ENCODE data around the gene POU2F1.

Gene POU2F1

DNA sequence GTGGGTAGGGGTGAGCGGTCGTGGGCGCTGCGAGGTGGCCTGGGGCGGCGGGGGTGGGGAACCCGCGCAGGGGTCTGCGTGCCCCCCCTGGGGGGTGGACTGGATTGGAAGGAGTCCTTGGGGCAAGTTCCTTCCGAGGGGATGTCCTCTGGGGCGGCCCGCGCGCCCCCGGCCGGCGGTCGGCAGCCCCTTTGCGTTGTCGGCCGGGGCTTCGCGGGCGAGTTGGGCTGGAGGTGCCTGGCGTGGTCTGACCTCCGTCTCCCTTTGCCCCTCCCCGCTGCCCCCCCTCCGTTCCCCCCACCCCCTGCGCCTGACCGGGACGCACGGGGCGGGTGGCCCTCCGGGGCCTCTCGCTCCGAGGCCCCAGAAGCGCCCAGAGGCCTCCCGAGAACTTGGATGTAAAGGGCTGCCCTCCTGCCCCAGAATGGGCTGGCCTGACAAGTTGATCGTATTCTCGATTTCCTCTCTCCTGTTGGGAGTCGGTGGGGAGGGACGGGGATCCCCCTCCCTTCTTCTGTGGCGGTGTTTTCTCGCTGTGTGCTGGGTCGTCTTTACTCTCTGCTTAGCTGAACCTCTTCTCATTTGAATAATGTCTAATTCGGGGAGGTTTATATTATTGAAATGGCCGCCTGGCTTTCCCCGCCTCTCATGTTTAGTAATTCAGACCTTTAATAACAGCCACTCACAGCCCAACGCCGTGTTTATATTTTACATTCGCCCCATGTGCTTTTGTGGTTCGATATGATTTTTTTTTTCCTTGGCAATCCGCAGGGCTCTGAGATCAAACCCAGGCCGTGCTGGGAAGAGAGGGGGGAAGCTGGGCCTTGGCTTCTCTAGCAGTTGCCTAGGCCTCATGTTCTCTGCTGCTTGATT lies 1.3 kb downstream of the POU2F1 start (continued):
- TF ChIP-seq PRDM1 (tag by site-specific recombination; IDR thresholded peaks at IDR 0.05) (no peak), ZNF514 (tag by site-specific recombination; IDR thresholded peaks at IDR 0.05) (no peak), ZNF658 (tag by site-specific recombination; IDR thresholded peaks at IDR 0.05) (no peak), ZNF623 (tag by site-specific recombination; IDR thresholded peaks at IDR 0.05) (no peak), ZNF248 (tag by site-specific recombination; IDR thresholded peaks at IDR 0.05) (no peak), ZNF837 (tag by site-specific recombination; IDR thresholded peaks at IDR 0.05) (no peak), ZNF211 (tag by site-specific recombination; IDR thresholded peaks at IDR 0.05; ENCODE audit: low read depth) (no peak), ZBTB48 (tag by site-specific recombination; IDR thresholded peaks at IDR 0.05) (no peak), ZNF341 (tag by site-specific recombination; IDR thresholded peaks at IDR 0.05; ENCODE audit: low read depth) (peak; percentile 81), ZNF184 (tag by site-specific recombination; IDR thresholded peaks at IDR 0.05) (no peak), KLF8 (tag by site-specific recombination; IDR thresholded peaks at IDR 0.05) (peak; percentile 18; the same call in 1 of the 2 replicates), KLF1 (tag by site-specific recombination; IDR thresholded peaks at IDR 0.05) (no peak), GLI2 (tag by site-specific recombination; IDR thresholded peaks at IDR 0.05; ENCODE audit: borderline replicate concordance, low read depth) (no peak), OVOL3 (tag by site-specific recombination; IDR thresholded peaks at IDR 0.05) (no peak), ZFP69B (tag by site-specific recombination; IDR thresholded peaks at IDR 0.05) (no peak), ZNF23 (tag by site-specific recombination; IDR thresholded peaks at IDR 0.05; ENCODE audit: borderline replicate concordance) (no peak), KLF10 (tag by site-specific recombination; IDR thresholded peaks at IDR 0.05) (peak; percentile 48; the same call in 1 of the 2 replicates), ZNF19 (tag by site-specific recombination; IDR thresholded peaks at IDR 0.05; ENCODE audit: low read depth) (no peak), ZNF521 (tag by site-specific recombination; IDR thresholded peaks at IDR 0.05) (no peak), ZBTB11 (tag by site-specific recombination; conservative IDR thresholded peaks at IDR 0.05; ENCODE audit: low read depth) (no peak), ZSCAN16 (tag by site-specific recombination; IDR thresholded peaks at IDR 0.05) (no peak), HIC1 (tag by site-specific recombination; IDR thresholded peaks at IDR 0.05) (no peak), ZXDB (tag by site-specific recombination; IDR thresholded peaks at IDR 0.05) (peak; percentile 73), GFI1B (tag by site-specific recombination; IDR thresholded peaks at IDR 0.05) (no peak), ZNF530 (tag by site-specific recombination; IDR thresholded peaks at IDR 0.05; ENCODE audit: low read depth) (no peak), ZNF776 (tag by site-specific recombination; IDR thresholded peaks at IDR 0.05; ENCODE audit: borderline replicate concordance) (no peak)
- TF ChIP-seq, protein P1, sequence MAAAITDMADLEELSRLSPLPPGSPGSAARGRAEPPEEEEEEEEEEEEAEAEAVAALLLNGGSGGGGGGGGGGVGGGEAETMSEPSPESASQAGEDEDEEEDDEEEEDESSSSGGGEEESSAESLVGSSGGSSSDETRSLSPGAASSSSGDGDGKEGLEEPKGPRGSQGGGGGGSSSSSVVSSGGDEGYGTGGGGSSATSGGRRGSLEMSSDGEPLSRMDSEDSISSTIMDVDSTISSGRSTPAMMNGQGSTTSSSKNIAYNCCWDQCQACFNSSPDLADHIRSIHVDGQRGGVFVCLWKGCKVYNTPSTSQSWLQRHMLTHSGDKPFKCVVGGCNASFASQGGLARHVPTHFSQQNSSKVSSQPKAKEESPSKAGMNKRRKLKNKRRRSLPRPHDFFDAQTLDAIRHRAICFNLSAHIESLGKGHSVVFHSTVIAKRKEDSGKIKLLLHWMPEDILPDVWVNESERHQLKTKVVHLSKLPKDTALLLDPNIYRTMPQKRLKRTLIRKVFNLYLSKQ (tag by site-specific recombination; IDR thresholded peaks at IDR 0.05; ENCODE audit: borderline replicate concordance) = no peak
- TF ChIP-seq, protein P2, sequence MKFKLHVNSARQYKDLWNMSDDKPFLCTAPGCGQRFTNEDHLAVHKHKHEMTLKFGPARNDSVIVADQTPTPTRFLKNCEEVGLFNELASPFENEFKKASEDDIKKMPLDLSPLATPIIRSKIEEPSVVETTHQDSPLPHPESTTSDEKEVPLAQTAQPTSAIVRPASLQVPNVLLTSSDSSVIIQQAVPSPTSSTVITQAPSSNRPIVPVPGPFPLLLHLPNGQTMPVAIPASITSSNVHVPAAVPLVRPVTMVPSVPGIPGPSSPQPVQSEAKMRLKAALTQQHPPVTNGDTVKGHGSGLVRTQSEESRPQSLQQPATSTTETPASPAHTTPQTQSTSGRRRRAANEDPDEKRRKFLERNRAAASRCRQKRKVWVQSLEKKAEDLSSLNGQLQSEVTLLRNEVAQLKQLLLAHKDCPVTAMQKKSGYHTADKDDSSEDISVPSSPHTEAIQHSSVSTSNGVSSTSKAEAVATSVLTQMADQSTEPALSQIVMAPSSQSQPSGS (tag by site-specific recombination; IDR thresholded peaks at IDR 0.05; ENCODE audit: low read depth) = no peak
- TF ChIP-seq, protein P3, sequence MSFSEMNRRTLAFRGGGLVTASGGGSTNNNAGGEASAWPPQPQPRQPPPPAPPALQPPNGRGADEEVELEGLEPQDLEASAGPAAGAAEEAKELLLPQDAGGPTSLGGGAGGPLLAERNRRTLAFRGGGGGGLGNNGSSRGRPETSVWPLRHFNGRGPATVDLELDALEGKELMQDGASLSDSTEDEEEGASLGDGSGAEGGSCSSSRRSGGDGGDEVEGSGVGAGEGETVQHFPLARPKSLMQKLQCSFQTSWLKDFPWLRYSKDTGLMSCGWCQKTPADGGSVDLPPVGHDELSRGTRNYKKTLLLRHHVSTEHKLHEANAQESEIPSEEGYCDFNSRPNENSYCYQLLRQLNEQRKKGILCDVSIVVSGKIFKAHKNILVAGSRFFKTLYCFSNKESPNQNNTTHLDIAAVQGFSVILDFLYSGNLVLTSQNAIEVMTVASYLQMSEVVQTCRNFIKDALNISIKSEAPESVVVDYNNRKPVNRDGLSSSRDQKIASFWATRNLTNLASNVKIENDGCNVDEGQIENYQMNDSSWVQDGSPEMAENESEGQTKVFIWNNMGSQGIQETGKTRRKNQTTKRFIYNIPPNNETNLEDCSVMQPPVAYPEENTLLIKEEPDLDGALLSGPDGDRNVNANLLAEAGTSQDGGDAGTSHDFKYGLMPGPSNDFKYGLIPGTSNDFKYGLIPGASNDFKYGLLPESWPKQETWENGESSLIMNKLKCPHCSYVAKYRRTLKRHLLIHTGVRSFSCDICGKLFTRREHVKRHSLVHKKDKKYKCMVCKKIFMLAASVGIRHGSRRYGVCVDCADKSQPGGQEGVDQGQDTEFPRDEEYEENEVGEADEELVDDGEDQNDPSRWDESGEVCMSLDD (tag by site-specific recombination; IDR thresholded peaks at IDR 0.05) = peak; percentile 82

Data from HEK293 (cell line).